Ecto neural progenitor cell (in vitro differentiated cells): ENCODE measurements around the gene COL18A1.

Source experiments
- DNase-seq: peaks from one replicate; pipeline ENCODE4 v3.0.0-alpha.2; 2018; ENCODE audit warnings: low spot score

COL18A1 gene

DNA sequence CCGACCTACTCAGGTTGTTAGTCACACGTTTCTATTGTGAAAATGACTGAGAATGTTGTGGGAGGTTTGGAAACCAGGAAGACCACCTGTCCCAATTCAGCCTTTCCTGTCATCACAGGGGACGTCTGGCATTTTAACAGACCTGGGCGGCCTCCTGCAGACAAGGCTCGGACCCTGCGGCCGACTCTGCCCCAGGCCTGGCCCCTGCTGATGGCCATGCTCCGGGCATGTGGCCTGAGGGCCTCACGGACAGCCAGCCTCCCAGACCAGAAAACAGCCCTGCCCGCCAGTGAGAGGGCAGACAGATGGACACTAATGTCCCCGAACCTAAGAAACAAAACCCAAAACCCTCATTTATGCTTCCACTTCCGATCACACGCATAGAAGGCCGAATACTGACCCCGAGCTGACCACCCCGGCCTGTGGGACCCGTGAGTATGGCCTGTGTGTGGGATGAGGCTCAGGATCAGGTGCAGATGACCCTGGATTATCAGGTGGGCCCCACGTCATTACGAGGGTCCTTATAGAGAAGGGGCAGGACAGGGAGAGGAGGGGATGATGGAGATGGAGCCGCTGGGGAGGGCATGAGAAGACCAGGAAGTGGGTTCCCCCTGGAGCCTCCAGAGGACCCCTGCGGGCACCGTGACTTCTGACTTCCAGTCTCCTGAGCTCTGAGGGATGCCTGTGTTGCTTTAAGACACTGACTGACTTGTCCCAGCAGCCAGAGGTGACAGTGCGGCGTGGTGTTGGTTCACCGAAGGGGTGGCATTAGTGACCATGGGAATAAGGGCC lies 9.6 kb downstream of the COL18A1 start:
- no peak for DNase-seq

DNA sequence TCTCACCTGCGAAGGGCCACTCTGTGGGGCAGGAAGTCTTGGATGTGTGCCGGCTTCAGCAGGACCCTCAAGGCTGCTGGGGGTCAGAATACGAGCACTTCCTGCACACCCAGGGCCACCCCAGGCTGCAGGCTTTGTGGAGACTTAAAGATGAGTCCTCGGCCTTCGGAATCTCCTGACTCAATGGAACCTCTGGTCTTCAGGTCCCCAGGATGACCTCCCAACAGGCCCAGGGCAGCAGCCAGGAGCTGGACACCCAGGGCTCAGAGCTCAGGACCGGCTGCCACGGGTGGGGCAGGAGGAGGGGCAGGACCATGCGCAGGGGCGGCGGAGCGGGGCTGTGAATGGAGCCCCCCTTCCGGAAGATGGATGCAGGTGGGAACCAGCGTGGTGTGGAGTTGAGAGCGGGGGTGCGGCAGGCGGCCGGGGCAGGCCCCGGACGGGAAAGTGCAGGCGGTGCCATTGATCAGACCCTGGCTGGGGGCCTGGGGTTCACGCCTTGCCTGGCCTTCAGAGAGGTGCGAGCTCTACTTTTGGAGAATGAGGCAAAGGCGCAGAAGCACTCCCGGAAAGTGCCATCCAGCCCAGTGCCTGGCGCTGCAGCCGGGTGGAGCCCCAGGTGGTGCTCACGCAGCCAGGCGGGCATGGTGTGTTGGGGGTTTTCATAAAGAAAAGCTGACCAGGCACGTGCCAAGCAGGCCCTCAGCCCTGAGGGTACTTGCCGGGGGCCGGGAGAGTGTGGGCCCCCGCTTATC lies 10.4 kb downstream of the COL18A1 start:
- DNase-seq, result no peak

DNA sequence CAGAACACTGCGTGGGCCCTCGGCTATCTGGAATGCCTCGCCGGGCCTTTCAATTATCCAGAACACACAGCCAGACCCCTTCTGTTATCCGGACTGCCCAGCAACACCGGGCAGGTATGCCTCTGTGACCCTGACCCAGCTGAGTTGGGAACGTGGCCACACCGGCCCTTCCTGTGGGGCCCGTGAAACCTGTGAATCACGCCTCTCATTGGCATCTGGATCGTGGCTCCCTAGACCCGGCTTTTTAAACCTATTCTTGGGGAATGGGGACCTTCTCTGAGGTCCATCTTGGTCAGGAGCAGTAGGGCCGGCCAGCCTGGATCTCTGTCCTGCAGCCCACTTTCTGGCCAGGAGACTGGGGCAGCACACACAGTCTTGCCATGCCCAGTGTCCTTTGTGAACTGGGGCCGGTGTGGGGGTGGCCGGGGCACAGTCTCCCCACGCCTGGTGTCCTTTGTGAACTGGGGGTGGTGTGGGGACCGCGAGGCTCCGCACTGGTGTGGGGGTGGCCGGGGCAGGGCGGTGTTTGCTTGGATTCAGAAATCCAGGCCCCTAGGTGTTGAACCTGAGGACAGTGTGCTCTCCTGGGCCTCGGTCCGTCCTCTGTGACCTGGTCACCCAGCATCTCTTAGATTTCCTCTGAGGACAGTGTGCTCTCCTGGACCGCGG lies 11.1 kb downstream of the COL18A1 start:
- DNase-seq, result no peak

DNA sequence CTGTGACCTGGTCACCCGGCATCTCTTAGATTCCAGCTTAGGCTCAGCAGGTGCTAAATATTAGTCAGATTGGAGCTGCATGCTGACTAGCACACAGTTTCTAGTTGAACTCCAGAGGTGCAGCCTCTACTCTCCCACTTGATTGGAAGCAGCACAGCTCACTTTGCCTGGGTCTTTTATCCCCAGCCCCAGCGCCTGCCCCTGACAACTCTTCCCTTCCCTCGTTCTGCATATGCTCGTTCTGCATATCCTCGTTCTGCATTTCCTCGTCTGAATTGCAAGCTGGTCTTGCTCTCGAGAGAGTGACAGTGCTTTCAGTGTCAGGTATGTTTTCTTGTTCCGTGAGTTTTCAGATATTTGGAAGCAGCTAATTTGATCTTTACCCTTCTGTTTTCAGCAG lies 11.7 kb downstream of the COL18A1 start:
- DNase-seq, result no peak

DNA sequence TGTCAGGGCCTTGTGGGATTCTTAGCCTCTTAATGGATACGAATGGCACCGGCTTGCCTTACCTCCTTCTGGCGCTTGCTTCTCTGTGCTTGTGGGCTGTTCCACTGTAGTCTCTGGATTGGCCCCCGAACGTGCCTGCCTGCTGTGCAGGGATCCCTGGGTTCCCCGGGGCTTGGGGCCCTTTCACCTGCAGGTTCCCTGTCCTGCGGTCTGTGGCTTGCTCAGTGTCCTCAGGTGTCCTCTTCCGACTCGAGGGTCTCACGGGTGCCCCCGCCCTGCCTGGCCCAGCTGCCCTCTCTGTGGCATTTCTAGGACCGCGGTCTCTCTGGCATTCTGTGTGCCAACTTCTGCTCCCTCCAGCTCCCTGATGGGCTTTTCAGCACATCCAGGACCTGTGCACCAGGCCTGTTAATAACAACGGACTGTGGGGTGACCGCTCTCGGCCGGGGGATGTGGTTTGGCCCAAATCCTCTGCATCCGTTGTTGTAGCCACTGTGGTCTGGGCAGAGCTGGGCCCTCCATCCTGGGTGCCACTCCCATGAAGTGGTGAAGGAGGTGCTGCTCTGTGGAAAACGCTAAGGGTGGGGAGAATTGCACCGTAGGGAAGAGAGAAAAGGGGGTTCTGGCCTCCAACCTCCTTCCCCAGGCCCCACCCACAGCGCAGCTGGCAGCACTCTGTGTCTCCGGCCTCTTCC lies 12.4 kb downstream of the COL18A1 start:
- DNase-seq, result no peak

DNA sequence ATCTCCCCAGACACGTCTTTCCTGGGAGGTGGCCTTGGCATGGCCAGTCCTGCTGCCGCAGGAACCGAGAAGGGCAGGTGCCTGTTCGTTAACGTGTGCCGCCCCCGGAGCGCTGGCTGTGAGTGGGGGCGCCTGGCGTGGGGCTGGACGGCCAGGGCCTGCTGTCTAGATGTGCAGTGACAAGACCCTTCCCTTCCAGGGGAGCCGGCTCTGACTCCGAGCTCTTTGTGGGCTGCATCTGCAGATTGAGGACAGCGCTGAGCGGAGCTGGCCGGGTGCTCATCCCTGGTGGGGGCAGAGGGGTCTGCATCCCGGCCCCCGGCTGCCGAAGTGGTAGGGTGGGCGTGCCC lies 13.0 kb downstream of the COL18A1 start:
- DNase-seq, result no peak

DNA sequence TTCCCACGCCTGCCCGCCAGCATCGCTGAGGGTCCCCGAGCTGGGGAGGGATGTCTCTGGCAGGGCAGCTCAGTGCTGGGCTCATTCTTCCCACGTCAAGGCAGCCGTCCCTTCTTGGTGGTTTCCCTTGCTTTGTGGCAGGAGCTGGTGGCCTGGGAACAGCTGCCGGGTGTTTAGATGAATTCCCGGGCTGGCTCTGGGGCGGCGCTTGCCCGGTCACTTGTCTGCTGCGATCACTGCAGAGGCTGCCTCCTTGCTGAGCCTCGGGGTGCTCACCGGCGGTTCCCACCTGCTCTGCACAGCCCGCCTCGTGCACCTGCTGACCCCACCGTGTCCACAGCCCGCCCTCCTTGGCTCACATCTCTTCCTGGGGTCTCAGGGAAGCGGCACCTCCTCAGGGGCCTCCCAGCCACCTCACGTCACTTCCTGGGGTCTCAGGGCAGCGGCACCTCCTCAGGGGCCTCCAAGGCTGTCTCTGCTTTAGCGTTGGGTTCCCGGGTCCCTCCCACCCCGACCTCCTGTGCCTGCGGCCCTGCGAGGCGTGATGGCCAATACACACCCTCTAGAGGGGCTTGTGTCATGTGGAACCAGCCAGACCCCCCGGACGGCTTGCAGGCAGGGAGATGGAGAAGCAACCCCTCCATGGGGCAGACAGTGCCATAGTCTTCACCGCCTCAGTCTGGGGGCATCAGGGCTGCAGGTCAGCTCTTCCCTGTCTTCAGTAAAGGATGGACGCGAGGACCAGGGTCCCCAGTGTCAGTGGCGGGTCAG lies 13.5 kb downstream of the COL18A1 start:
- DNase-seq, result no peak

DNA sequence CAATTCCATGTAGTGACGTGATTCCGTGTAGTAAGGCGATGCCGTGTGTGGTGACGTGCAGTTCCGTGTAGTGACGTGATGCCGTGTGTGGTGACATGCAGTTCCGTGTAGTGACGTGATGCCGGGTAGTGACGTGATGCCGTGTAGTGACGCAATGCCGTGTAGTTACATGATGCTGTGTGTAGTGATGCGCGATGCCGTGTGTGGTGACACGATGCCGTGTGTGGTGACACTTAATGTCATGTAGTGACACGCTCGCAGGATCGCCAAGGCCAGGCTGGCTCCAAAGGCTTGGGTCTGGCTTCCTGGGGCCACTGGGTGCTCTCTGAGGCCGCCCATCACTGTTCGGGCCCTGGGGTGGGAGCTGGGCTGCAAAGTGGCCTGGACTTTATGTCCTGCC lies 14.2 kb downstream of the COL18A1 start:
- no peak for DNase-seq

DNA sequence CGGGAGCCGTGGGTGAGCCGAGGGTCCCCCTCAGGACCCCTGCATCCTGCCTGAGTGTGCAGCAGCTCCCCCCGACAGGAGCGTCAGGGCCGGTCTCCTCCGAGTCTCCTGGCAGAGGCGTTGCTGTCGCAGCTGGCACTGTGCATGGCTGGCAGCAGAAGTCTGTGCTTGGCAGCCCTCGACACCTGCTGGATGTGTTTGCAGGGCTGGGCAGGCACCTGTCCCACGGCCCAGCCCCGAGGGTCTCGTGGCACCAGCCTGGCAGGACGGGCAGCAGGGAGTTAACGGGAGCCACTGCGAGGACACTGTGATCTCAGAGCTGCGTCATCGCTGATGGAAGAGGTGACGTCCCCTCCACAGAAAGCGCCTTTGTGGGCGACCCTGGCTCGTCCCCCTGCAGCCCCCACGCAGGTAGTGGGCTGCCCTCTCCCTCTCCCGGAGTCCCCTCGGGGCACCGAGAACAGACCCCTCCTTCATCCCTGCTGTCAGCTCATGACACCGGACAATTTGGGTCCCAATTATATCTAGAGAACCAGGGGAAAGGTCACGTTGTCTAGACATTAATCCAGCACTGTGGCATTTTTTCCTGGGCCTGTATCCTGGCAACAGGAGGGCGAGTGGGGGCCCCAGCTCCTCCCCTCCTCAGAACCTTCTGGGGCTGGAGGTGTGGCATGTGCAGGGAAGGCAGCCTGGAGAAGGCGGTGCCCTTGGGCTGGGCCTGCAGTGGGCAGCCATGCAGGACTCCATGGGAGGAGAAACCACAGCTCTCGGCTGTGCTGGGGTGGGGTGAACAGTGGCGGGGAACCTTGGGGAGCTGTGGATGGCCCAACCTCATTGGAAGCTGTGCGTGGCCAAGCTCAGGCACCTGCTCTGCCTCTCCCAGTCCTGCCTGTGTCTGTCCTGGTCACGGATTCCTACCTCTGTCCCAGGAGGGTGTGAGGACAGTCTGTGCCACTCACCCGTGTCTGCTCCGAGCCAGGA lies 15.4 kb downstream of the COL18A1 start:
- DNase-seq, result peak; percentile 73

DNA sequence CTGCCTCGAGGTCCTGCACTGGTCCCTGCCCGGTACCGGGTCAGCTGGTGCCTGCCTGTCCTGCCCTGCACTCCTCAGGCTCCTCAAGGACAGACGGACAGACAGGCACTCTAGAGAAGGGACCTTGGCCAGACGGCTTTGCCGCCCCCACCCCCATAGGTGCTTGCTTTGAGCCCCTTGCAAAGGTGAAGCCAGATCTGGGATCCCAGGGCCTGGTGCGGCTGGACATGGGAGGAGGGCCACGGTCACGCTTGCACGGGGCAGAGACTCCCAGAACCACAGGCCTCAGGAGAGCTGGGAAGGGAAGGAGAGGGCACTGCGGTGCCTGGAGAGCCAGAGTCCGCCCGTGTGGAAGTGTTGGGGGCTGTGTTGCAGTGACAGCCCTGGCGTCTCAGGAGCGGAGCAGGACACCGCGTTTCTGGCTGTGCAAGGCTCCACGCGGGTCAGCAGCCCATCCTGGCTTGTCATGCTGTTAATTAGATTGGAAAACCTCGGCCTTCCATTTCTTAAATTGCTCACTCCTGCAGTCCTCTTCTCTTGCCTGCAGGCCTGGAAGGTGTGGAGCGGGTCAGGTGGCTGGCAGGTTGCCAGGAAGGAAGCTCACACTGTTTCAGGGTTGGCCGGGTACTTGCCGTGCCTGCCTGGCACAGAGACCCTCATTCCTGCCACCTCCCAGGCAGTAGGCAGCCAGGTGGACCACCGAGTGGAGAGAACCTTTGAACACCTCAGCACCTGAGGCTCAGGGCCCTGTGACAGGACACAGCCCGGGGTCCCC lies 16.3 kb downstream of the COL18A1 start:
- no peak for DNase-seq

DNA sequence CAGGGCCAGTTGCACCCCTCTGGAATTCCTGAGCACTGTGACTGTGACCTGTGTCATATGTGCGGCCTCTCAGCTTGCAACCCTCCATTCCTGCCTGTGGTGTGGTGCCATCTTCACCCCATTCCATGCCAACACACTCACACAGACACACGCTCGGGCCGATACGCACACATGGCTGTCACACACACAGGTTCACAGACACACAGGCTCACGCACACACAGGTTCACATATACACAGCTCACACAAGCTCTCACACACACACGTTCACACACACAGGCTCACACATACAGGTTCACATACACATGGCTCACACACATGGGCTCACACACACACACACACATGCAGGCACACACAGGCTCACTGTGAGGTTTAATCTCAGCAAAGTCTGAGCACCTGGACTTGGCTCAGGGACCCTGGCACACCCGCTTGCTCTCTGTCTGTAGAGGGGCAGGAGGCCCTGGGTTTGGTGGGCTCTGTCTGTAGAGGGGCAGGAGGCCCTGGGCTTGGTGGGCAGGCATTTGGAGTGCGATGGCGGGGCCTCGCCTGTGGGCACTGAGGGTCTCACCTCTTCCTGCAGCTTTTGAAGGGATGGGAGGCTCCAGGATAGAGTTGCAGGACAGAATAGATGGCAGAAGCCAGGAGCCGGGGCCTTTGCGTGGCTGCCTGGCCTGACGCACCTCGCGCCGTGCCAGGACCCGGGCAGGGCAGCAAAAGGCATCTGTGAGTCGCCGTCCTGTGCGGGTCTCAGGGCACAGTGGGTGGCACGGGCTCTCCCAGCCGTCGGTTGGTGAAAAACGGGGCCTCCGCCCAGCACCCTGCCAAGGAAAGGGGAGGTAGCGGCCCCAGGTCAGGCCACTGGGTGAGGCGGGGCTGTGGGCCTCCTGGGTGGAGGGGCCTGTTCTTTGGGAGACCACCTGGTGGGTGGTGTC lies 17.1 kb downstream of the COL18A1 start:
- no peak for DNase-seq

DNA sequence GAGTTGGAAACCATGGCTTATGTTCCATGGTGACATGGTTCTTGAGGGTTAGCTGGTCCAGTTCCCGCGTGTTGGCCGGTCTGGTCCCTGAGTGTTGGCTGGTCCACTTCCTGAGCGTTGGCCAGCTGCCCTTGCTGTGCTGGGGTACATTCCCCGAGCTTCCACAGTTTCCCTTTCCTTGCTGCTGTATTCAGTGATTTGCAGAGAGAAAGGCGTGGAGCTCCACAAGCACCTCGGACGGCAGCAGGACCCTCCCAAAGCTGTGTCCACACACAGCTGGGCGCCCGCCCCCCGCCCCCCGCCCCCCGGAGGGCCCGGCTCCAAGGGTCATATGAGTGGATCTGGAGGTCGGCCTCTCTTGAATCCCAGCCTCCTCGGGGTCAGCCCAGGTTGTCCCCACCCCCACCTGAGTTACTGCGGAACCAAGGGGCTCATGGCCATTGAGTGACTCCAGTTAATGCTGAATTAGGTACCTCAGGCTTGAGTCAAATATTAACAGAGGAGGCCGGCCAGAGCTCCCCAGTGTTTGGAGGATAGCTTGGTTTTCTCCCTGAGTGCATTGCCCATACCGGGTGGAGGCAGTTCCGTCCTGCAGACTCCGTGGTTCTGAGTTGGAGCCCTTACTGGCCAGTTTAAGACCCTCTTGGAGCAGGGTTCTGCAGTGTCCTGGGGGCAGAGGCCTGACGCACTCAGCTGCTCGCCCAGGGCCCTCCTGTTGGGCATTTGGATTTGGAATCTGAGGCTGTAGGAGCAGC lies 18.4 kb downstream of the COL18A1 start:
- no peak for DNase-seq

DNA sequence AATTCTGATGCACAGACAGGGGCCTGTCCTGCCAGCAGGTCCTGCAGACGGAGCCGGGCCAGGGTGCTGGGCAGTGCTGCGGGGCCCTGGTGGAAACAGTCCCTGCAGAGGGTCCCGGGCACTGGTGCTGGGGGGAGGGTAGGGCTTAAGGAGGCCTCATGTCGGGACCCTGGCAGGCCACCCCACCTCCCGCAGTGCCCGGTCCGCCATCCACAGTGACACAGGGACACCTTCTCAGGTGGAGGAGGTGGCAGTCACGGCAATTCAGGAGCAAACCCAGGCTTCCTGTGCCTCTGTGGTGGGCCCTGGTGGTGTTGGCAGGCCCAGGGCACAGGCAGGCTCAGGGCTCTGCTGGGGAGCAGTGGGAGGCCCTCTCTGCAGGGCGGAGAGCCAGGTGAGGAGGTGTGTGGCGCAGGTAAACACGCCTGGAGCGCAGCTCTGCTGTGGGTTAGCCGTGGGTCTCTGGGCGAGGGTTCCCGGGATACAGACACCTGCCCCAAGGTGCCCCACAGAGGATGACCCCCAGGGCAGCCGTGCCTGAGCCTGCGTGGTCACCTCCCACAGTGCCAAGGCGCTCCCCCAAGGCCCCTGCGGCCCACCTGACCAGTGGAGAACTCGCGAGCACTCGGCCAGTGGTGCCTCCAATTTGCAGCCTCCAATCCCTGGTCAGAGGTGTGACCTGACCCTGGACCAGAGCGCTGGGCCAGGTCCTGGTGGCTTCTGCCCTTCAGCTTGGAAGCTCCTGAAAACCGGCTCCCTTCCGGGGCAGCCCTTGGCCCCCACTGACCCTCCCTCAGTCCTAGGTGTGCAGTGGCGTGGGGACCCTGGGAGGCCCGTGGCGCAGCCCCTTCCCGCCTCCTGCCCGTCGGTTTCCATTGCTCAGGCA lies 19.2 kb downstream of the COL18A1 start:
- no peak for DNase-seq

DNA sequence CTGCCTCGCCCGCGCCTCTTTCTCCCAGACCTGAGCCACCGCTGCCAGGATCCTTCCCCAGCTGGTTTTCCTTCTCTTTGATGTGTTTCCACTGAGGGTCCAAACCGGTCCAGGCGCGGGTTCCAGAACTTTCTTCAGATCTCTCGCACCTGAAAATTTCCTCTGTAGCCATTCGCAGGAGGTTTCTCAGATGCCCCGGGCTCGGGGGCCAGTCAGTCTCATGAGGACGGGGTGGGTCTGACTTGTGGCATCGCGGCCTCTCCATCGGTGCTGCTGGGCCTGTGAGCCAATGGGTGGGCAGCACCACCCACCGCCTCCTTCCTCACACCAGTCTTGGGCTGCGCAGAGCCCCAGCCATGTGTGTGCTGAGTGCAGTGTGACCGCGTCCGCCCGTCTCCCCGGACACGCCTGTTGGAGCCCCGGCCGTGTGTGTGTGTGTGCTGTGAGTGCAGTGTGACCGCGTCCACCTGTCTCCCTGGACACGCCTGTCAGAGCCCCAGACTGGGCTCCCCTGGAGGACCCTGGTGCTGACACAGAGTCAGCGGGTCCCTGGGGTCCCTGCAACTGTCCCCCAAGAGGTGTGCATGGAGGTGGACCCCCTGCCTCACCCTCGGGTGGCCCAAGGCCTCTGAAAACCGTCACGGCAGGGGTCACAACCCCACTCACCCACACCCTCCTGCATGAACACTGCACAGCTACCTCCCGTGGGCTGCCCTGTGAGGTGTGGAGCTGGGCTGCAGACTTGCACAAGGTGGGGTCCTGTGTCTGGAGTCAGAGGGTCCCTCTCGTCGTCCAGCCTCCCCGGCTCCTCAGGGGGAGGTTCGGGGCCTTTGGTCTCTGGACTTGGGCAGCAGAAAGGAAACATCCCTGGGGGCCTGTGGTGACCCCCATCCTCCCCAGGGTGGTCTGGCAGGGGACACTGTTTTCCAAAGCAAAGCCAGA lies 20.2 kb downstream of the COL18A1 start:
- DNase-seq, result no peak
